ENCODE results near the gene SHCBP1L. TPM values are rescaled to one million over a fixed set of nuclear protein-coding genes. Genes with fewer than 3 reads are reported as not detected.

SHCBP1L gene
- total and polyA plus RNA-seq, 9 of the 15 experiments (the other 6 are each of a cell fraction or from before 2014, with no cell fraction given): not detected

- Histone ChIP-seq H3K4me3 (no peak overlapping the region), H3K27me3 (ENCODE audit: control insufficient read depth in 2 of 2, insufficient read depth in 2 of 2, low read length in 2 of 2) (peaks cover 19 to 39% of the 10 kb centered on the region in 2 experiments), H3K9me3 (replicated peaks; ENCODE audit: control insufficient read depth, insufficient read depth, low read depth, low read length) (no peaks in the 10 kb centered on the region), H4K20me1 (replicated peaks; ENCODE audit: control insufficient read depth, insufficient read depth, low read length) (no peaks in the 10 kb centered on the region), H3K27ac (ENCODE audit: extremely low read depth, low read depth, low read length) (no peak overlapping the region), H3K79me2 (ENCODE audit: control insufficient read depth, insufficient read depth, low read length) (no peaks in the 10 kb centered on the region), H3K4me1 (replicated peaks in 1 of 2; ENCODE audit: control insufficient read depth in 2 of 2, insufficient read depth in 2 of 2, low read length in 2 of 2) (peaks cover 0 to 4% of the 10 kb centered on the region in 2 experiments; a peak in 2 of 5 replicates), H3K9ac (ENCODE audit: insufficient read depth in 1 of 2, low read depth in 2 of 2, low read length in 2 of 2) (no peak overlapping the region), H3K36me3 (ENCODE audit: control insufficient read depth, insufficient read depth, low read length) (no peaks in the 10 kb centered on the region), H3K4me2 (ENCODE audit: insufficient read depth, low read length) (no peak overlapping the region), H2AFZ (ENCODE audit: low read depth, low read length) (no peak overlapping the region), H3K9me1 (ENCODE audit: control insufficient read depth, insufficient read depth, low read length) (no peaks in the 10 kb centered on the region)
- TF ChIP-seq NFE2 (IDR thresholded peaks at IDR 0.05; ENCODE audit: low read depth) (peak; percentile 35; the same call in 1 of the 2 replicates), NFIC (IDR thresholded peaks at IDR 0.05) (no peak)
- FAIRE-seq (no peak), ATAC-seq (no peak), DNase-seq (ENCODE audit: extremely low read depth in 1 of 4, low spot score in 3 of 4) (no peak)
- in situ Hi-C loops (cut with MboI): loop anchor here (25.0 kb wide), 2 partner anchors 279 to 654 kb away; no protein-coding TSS in a partner anchor
- no TSS peak for BruUV-seq (replicated peaks)
- WGBS (ENCODE audit: insufficient coverage, low coverage, missing lambda C conversion rate): 2% methylated on average over 11 of the region's 11 CpGs
- POLR2A ChIA-PET: no interaction called here
- CTCF ChIA-PET (ENCODE audit: low intra/inter-chr PET ratio): no interaction called here
- intact Hi-C loops (cut with micrococcal nuclease): no loop called here
Measured at GRCh38 chr1:182957902-182958395, 5.0 kb upstream of the SHCBP1L start.

GRCh38 chr1:182956708-182957365 lies 3.9 kb upstream of the SHCBP1L start:
- Histone ChIP-seq H3K4me3 (no peak overlapping the region), H3K9me3 (replicated peaks; ENCODE audit: control insufficient read depth, insufficient read depth, low read depth, low read length) (no peaks in the 10 kb centered on the region), H3K27me3 (ENCODE audit: control insufficient read depth in 2 of 2, insufficient read depth in 2 of 2, low read length in 2 of 2) (peaks cover 19 to 46% of the 10 kb centered on the region in 2 experiments), H3K4me1 (replicated peaks in 1 of 2; ENCODE audit: control insufficient read depth in 2 of 2, insufficient read depth in 2 of 2, low read length in 2 of 2) (peaks cover 0 to 9% of the 10 kb centered on the region in 2 experiments; a peak in 1 of 5 replicates), H2AFZ (ENCODE audit: low read depth, low read length) (no peak overlapping the region), H3K4me2 (ENCODE audit: insufficient read depth, low read length) (no peak overlapping the region), H3K9ac (ENCODE audit: insufficient read depth in 1 of 2, low read depth in 2 of 2, low read length in 2 of 2) (no peak overlapping the region), H3K9me1 (ENCODE audit: control insufficient read depth, insufficient read depth, low read length) (no peaks in the 10 kb centered on the region), H4K20me1 (replicated peaks; ENCODE audit: control insufficient read depth, insufficient read depth, low read length) (no peaks in the 10 kb centered on the region), H3K27ac (ENCODE audit: extremely low read depth, low read depth, low read length) (no peak overlapping the region), H3K79me2 (ENCODE audit: control insufficient read depth, insufficient read depth, low read length) (no peaks in the 10 kb centered on the region), H3K36me3 (ENCODE audit: control insufficient read depth, insufficient read depth, low read length) (no peaks in the 10 kb centered on the region)
- in situ Hi-C loops (cut with MboI): loop anchor here (25.0 kb wide), 2 partner anchors 280 to 655 kb away; no protein-coding TSS in a partner anchor
- CTCF ChIA-PET (ENCODE audit: low intra/inter-chr PET ratio): no interaction called here
- FAIRE-seq (peak; percentile 32), ATAC-seq (no peak), DNase-seq (ENCODE audit: extremely low read depth in 1 of 4, low spot score in 3 of 4) (no peak)
- intact Hi-C loops (cut with micrococcal nuclease): no loop called here
- WGBS (ENCODE audit: insufficient coverage, low coverage, missing lambda C conversion rate): 11% methylated on average over 2 of the region's 2 CpGs
- POLR2A ChIA-PET: no interaction called here
- BruUV-seq (replicated peaks): no TSS peak
- TF ChIP-seq RFX7 (CRISPR knock-in tag; IDR thresholded peaks at IDR 0.05) (no peak), EWSR1 (IDR thresholded peaks at IDR 0.05; ENCODE audit: borderline replicate concordance, low read depth, partially characterized antibody) (no peak), RBM25 (IDR thresholded peaks at IDR 0.05; ENCODE audit: low read depth, low read length, severe bottlenecking) (peak; percentile 25), ZNF668 (CRISPR knock-in tag; IDR thresholded peaks at IDR 0.05) (no peak), MBD1 (CRISPR knock-in tag; IDR thresholded peaks at IDR 0.05) (no peak), RFX1 (IDR thresholded peaks at IDR 0.05) (no peak), HNRNPH1 (optimal IDR thresholded peaks at IDR 0.05; ENCODE audit: low read depth, low read length) (no peak), SRF (CRISPR knock-in tag; IDR thresholded peaks at IDR 0.05) (no peak), ZNF316 (IDR thresholded peaks at IDR 0.05) (0 out of 2 replicates have a peak, but pooled peaks have one; percentile 13), SPI1 (IDR thresholded peaks at IDR 0.05; ENCODE audit: borderline replicate concordance, low read depth, low read length) (no peak)
- TF ChIP-seq, protein P1, sequence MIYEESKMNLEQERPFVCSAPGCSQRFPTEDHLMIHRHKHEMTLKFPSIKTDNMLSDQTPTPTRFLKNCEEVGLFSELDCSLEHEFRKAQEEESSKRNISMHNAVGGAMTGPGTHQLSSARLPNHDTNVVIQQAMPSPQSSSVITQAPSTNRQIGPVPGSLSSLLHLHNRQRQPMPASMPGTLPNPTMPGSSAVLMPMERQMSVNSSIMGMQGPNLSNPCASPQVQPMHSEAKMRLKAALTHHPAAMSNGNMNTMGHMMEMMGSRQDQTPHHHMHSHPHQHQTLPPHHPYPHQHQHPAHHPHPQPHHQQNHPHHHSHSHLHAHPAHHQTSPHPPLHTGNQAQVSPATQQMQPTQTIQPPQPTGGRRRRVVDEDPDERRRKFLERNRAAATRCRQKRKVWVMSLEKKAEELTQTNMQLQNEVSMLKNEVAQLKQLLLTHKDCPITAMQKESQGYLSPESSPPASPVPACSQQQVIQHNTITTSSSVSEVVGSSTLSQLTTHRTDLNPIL (CRISPR knock-in tag; IDR thresholded peaks at IDR 0.05): no peak

Data from K562 (cell line).